OCI-LY3 (cell line): Measurements from ENCODE around the gene GNGT1.

Experiments used
- CTCF ChIP-seq: fragments of 200-600, 300-600 bp; sonication (generic); IDR thresholded peaks from 2 replicates; pipeline ENCODE4 v1.5.1; 2014; ENCODE audit warnings: antibody characterized with exemption, low read length, low read depth
- EZH2phosphoT487 ChIP-seq: fragments of 200-600 bp; shearing (Covaris generic); IDR thresholded peaks from 2 replicates; pipeline ENCODE4 v1.6.1; 2018; ENCODE audit warnings: antibody characterized with exemption, mixed run types, low read depth

- no peak for TF ChIP-seq EZH2phosphoT487
- no peak for TF ChIP-seq CTCF
Observed at GRCh38 chr7:93949423-93949822, 43.1 kb downstream of the GNGT1 start.
